K562 (cell line): Measurements from ENCODE around the gene SCG5. TPM values are rescaled to one million over a fixed set of nuclear protein-coding genes. Genes with fewer than 3 reads are reported as not detected.
A peak's percentile ranks its signal among the peaks of the same experiment; 100 is the strongest.

Experiments used
- BRD4 ChIP-seq: fragments of 200-600 bp; sonication (generic); IDR thresholded peaks from 2 replicates; pipeline ENCODE4 v1.6.1; 2017; ENCODE audit warnings: inconsistent platforms
- CBFA2T2 ChIP-seq: fragments of 450-650 bp; conservative IDR thresholded peaks from 2 replicates; pipeline ENCODE4 v1.6.1; 2017; ENCODE audit warnings: mild to moderate bottlenecking
- CREB5 ChIP-seq: fragments of 250-450 bp; sonication (Bioruptor Pico); IDR thresholded peaks from 2 replicates; pipeline ENCODE4 v1.5.0; 2020; ENCODE audit warnings: mild to moderate bottlenecking
- CREM ChIP-seq: IDR thresholded peaks from 2 replicates; pipeline ENCODE4 v1.6.1; 2014; ENCODE audit warnings: antibody characterized with exemption, low read depth
- EHMT2 ChIP-seq: fragments of 450-650 bp; IDR thresholded peaks from 2 replicates; pipeline ENCODE4 v1.6.1; 2018; ENCODE audit warnings: antibody characterized with exemption
- FOS ChIP-seq: IDR thresholded peaks from 3 replicates; pipeline ENCODE4 v1.6.1; 2011; ENCODE audit not compliant: insufficient read length; ENCODE audit errors: extremely low read depth
- HDAC1 ChIP-seq, 2 experiments: fragments of 450-650 bp; IDR thresholded peaks; 2 replicates each; pipeline ENCODE4 v1.6.1; 2016 to 2017; ENCODE audit warnings: inconsistent platforms in 1 of 2, mild to moderate bottlenecking in 1 of 2, moderate library complexity in 1 of 2
- HDAC2 ChIP-seq: fragments of 450-650 bp; IDR thresholded peaks from 2 replicates; pipeline ENCODE4 v1.6.1; 2016; ENCODE audit warnings: mild to moderate bottlenecking
- HMGN3 ChIP-seq: IDR thresholded peaks from 2 replicates; pipeline ENCODE4 v1.6.1; 2011; ENCODE audit warnings: borderline replicate concordance, low read depth, mild to moderate bottlenecking, mixed read lengths, low read length; ENCODE audit not compliant: insufficient read length; ENCODE audit errors: extremely low read depth
- MECOM ChIP-seq: fragments of 250-450 bp; sonication (Bioruptor Pico); IDR thresholded peaks from 2 replicates; pipeline ENCODE4 v1.8.0; 2022; ENCODE audit warnings: inconsistent platforms
- MTF1 ChIP-seq: fragments of 250-450 bp; sonication (Bioruptor Pico); IDR thresholded peaks from 2 replicates; pipeline ENCODE4 v1.9.0; 2021; ENCODE audit warnings: moderate library complexity, mild to moderate bottlenecking, inconsistent platforms, borderline replicate concordance
- NRF1 ChIP-seq, 2 experiments: fragments of 450-650 bp; IDR thresholded peaks in 1 of 2; conservative IDR thresholded peaks in 1 of 2; 2 replicates each; pipeline ENCODE4 v1.6.1; 2014; ENCODE audit warnings: mild to moderate bottlenecking in 2 of 2
- PHTF2 ChIP-seq: fragments of 250-450 bp; sonication (Bioruptor Pico); IDR thresholded peaks from 2 replicates; pipeline ENCODE4 v1.5.0; 2021; ENCODE audit warnings: mild to moderate bottlenecking
- POLR2A ChIP-seq: fragments of 450-650 bp; conservative IDR thresholded peaks from 2 replicates; pipeline ENCODE4 v1.6.1; 2016
- POLR2B ChIP-seq: fragments of 450-650 bp; IDR thresholded peaks from 2 replicates; pipeline ENCODE4 v1.6.1; 2018; ENCODE audit warnings: low read depth; ENCODE audit not compliant: partially characterized antibody
- POU5F1 ChIP-seq: fragments of 150-350 bp; IDR thresholded peaks from 2 replicates; pipeline ENCODE4 v1.6.1; 2014; ENCODE audit warnings: borderline replicate concordance, low read length, low read depth, mild to moderate bottlenecking; ENCODE audit not compliant: partially characterized antibody
- RB1 ChIP-seq: fragments of 450-650 bp; IDR thresholded peaks from 2 replicates; pipeline ENCODE4 v1.6.1; 2017; ENCODE audit warnings: low read depth, mild to moderate bottlenecking
- RBM22 ChIP-seq: fragments of 200-400 bp; formaldehyde crosslinking; IDR thresholded peaks from 2 replicates; pipeline ENCODE4 v1.6.1; 2018; ENCODE audit warnings: low read length, low read depth; ENCODE audit not compliant: poor library complexity, severe bottlenecking
- TSC22D4 ChIP-seq: fragments of 450-650 bp; IDR thresholded peaks from 2 replicates; pipeline ENCODE4 v1.6.1; 2016; ENCODE audit warnings: missing genetic modification characterization, missing biosample characterization, control low read depth
- XRCC3 ChIP-seq: fragments of 450-650 bp; IDR thresholded peaks from 2 replicates; pipeline ENCODE4 v1.6.1; 2017; ENCODE audit warnings: mild to moderate bottlenecking, moderate library complexity
- ZBTB8A ChIP-seq: fragments of 450-650 bp; IDR thresholded peaks from 2 replicates; pipeline ENCODE4 v1.6.1; 2018; ENCODE audit warnings: mild to moderate bottlenecking, moderate library complexity; ENCODE audit not compliant: partially characterized antibody
- ZBTB9 ChIP-seq: fragments of 450-650 bp; formaldehyde crosslinking; IDR thresholded peaks from 2 replicates; pipeline ENCODE4 v1.4.0; 2020; ENCODE audit warnings: mild to moderate bottlenecking, moderate library complexity
- ZNF311 ChIP-seq: fragments of 250-450 bp; sonication (Bioruptor Pico); IDR thresholded peaks from 2 replicates; pipeline ENCODE4 v1.4.0; 2020; ENCODE audit warnings: mild to moderate bottlenecking, moderate library complexity
- ZNF57 ChIP-seq: fragments of 450-650 bp; formaldehyde crosslinking; IDR thresholded peaks from 2 replicates; pipeline ENCODE4 v1.4.0; 2020; ENCODE audit warnings: mild to moderate bottlenecking, moderate library complexity
- polyA plus RNA-seq, 8 experiments: library from polyadenylated mRNA; depleted of rRNA in 4 of 8; stranded (reverse) in 5 of 8; unstranded in 3 of 8; fragments of >200 nt; fragmentation: Nextera tagmentation in 2 of 8; fragmentation: Illumina TruSeq in 1 of 8; extraction: Ambion mirVana in 2 of 8; extraction: Trizol in 1 of 8; gene quantifications; 2 replicates each; pipeline versions ENCODE4 v1.2.1 to v1.2.3, GENCODE V29; 2011 to 2014; ENCODE audit warnings: inconsistent platforms in 1 of 8, missing spikeins in 1 of 8
- total RNA-seq, 7 experiments: library from RNA; depleted of rRNA in 6 of 7; stranded (reverse); fragments of >200 nt in 6 of 7; fragmentation: Illumina TruSeq in 2 of 7; extraction: Trizol in 2 of 7; gene quantifications; 2 replicates each; pipeline versions ENCODE4 v1.2.1 to v1.2.3, GENCODE V29; 2011 to 2021; ENCODE audit warnings: low replicate concordance in 1 of 7
- TF ChIP-seq, protein P1 (sequence below): fragments of 450-650 bp; IDR thresholded peaks from 2 replicates; pipeline ENCODE4 v1.7.1; 2018; ENCODE audit warnings: mild to moderate bottlenecking, low read depth; ENCODE audit not compliant: partially characterized antibody

The SCG5 gene
- total and polyA plus RNA-seq, 9 of the 15 experiments (the other 6 are each of a cell fraction or from before 2014, with no cell fraction given), result 0.06 to 0.76 (median 0.28) TPM; not detected in 2

- TF ChIP-seq ZNF57 (CRISPR knock-in tag), result no peak
- TF ChIP-seq HMGN3, result peak; percentile 31
- peak; percentile 69 for TF ChIP-seq POLR2B
- TF ChIP-seq ZBTB9, result no peak
- 0 out of 2 replicates have a peak, but pooled peaks have one; percentile 10 for TF ChIP-seq CBFA2T2
- TF ChIP-seq RB1, result no peak
- 0 out of 2 replicates have a peak, but pooled peaks have one; percentile 28 for TF ChIP-seq HDAC2
- TF ChIP-seq RBM22, result peak; percentile 46
- no peak for TF ChIP-seq FOS
- TF ChIP-seq, protein P1, sequence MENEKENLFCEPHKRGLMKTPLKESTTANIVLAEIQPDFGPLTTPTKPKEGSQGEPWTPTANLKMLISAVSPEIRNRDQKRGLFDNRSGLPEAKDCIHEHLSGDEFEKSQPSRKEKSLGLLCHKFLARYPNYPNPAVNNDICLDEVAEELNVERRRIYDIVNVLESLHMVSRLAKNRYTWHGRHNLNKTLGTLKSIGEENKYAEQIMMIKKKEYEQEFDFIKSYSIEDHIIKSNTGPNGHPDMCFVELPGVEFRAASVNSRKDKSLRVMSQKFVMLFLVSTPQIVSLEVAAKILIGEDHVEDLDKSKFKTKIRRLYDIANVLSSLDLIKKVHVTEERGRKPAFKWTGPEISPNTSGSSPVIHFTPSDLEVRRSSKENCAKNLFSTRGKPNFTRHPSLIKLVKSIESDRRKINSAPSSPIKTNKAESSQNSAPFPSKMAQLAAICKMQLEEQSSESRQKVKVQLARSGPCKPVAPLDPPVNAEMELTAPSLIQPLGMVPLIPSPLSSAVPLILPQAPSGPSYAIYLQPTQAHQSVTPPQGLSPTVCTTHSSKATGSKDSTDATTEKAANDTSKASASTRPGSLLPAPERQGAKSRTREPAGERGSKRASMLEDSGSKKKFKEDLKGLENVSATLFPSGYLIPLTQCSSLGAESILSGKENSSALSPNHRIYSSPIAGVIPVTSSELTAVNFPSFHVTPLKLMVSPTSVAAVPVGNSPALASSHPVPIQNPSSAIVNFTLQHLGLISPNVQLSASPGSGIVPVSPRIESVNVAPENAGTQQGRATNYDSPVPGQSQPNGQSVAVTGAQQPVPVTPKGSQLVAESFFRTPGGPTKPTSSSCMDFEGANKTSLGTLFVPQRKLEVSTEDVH, result peak; percentile 74
- TF ChIP-seq MTF1 (CRISPR knock-in tag), result no peak
- peak in 1 of 2 experiments; percentile 29; a peak in 1 of 4 replicates for TF ChIP-seq HDAC1 (IDR thresholded peaks at IDR 0.05)
- TF ChIP-seq POU5F1, result no peak
- no peak for TF ChIP-seq ZNF311
- TF ChIP-seq EHMT2, result no peak
- peak; percentile 10 to 25; a peak in 1 of 4 replicates for TF ChIP-seq NRF1 (conservative IDR thresholded peaks at IDR 0.05 in 1 of 2, IDR thresholded peaks at IDR 0.05 in 1 of 2)
- TF ChIP-seq BRD4, result no peak
- peak; percentile 37; the same call in 1 of the 2 replicates for TF ChIP-seq CREM
- no peak for TF ChIP-seq PHTF2
- no peak for TF ChIP-seq TSC22D4
- TF ChIP-seq MECOM (CRISPR knock-in tag), result no peak
- no peak for TF ChIP-seq CREB5 (CRISPR knock-in tag)
- TF ChIP-seq ZBTB8A, result no peak
- TF ChIP-seq POLR2A, result peak; percentile 81
- no peak for TF ChIP-seq XRCC3
Observed at GRCh38 chr15:32641517-32642059, at the start of gene SCG5 (continued).
